GM18909 (cell line): Measurements from ENCODE around the gene BCAR1.
"Not testable (repeated sequence)": the region's sequence is repeated elsewhere in the genome, so short reads cannot be mapped to it uniquely, and the experiment has no call there.

Experiments used
- ATAC-seq: cut with Tn5 transposase; IDR thresholded peaks from one replicate; pipeline ENCODE4 v1.9.1; 2021; ENCODE audit warnings: mild to moderate bottlenecking; ENCODE audit not compliant: unreplicated experiment, poor library complexity

Gene BCAR1

DNA sequence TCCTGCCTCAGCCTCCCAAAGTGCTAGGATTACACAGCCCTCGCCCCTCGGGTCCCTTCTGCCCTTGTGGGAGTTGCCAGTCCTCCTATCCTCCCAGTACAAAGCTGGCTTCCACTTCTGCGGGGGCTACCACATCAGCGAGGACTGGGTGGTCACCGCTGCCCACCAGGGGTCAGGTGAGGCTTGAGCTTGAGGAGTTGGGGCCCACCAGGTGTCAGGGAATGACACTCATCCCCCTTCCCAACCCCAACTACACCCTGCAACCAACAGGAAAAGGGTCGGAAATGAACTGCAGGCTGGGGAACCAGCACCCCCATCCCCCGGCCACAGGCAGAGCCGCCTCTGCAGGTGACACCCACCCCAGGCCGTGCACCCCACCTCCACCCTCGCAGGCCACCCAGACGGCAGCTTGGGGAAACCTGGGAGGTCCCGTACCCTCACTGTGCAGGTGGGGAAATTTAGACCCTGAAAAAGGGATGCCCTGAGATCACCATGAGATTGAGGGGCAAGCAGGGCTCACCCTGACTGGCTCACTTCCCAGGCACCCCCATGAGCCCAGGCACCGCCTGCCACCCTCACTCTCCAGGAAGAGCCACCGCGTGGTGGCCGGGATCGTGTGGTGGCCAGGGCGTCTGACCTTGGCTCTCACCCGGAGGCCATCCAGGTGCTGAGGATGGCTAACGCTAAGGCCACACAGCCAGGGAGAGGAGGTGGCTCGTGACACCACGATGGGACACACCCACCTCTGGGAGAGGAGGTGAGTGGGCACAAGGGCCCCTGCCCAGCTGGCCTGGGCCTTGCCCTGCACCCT is 24.7 kb downstream of the BCAR1 start:
- no peak for ATAC-seq

DNA sequence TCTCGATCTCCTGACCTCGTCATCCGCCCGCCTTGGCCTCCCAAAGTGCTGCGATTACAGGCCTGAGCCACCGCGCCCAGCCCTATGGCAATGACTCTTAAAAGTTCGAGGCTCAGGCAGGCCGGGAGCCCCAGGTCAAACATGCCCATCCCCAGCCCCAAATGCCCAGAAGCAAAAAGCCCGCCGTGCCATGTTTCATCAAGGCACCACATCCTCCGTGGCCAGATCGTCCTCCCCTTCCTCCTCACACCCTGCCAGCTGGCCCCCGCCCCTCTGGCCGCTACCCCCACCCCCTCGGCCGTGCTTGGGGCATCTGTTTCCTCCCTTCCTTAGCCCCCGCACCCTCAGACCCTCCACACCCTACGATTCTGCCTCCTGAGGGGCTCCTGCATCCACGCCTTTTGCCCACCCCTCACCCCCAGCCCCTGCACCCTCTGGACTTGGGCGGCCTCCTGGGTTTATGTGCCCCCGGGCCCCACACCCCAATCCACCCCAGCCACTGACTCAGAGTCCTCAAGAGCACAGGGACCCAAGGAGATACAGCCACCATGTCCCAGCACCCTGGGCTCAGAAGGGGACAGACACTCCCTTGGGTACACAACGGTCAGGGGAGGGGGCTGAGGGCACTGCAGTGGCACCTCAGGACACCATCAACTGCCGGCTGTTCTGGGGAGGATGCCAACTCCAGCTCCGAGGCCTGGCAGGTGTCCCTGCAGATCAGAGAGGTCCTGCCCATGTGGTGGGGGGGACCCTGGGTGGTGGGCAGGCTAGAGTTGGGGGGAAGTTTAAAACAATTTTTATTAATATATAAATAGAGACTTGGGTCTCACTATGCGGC is 25.5 kb downstream of the BCAR1 start:
- no peak for ATAC-seq

DNA sequence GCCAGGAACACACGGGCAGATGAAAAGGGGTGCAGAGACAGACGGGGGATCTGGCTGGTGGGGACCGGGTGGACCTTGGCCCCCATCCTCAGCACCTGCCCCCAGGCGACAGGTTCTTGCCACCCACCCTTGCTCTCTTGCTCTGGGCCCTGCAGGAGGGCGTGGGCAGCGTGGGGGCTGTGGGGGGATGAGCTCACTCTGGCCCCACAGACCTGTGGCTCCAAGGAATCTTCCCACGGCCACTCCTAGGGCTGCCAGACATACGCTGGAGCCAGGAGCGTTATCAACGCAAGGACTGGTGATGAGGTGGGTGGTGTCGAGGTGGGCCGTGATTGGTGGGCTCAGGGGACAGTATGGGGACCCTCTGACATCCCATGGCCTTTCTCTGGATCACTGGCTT is 26.3 kb downstream of the BCAR1 start:
- ATAC-seq = no peak

DNA sequence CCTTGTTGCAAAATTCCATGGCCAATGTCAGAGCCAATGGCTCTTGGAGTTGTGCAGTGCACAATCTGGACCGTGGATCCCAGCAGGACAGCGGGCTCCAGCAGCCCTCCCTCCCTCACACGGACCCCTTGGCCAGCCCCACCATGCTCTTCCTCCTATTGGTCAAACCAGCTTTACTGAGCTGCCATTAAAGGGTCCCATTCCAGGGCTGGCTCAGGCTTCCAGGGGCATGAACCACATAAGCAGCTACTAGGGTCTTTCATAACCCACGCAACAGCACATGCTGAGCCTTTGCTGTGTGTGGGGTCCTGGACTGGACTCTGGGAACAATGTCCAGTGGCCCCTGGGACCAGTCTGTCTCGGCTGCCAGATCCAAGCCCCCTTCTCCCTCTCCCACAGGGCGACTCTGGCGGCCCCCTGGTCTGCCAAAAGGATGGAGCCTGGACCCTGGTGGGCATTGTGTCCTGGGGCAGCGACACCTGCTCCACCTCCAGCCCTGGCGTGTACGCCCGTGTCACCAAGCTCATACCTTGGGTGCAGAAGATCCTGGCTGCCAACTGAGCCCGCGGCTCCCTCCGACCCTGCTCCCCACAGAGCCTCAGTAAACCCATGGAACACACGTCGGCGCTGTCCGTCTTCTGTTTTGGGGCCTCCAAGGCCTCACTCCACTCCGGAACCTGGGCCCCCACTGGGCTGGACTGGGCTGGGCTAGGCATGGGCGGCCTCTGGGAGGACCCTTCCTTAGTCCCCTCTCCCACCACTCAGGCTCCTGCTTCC is 26.9 kb downstream of the BCAR1 start:
- no peak for ATAC-seq

DNA sequence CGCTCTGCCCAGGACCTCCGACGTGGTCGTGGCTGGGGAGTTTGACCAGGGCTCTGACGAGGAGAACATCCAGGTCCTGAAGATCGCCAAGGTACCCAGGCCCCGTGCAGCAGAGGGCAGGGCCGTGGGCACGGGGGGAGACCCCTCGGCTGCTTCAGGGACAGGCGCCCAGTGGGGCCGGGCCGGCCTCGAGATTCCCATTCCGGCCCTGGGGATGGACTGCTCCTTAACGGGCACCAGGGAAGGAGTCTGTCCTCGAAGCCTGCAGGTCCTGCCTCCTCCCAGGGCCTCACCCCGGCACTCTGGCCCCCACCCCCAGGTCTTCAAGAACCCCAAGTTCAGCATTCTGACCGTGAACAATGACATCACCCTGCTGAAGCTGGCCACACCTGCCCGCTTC is 28.3 kb downstream of the BCAR1 start:
- not testable (repeated sequence) for ATAC-seq

DNA sequence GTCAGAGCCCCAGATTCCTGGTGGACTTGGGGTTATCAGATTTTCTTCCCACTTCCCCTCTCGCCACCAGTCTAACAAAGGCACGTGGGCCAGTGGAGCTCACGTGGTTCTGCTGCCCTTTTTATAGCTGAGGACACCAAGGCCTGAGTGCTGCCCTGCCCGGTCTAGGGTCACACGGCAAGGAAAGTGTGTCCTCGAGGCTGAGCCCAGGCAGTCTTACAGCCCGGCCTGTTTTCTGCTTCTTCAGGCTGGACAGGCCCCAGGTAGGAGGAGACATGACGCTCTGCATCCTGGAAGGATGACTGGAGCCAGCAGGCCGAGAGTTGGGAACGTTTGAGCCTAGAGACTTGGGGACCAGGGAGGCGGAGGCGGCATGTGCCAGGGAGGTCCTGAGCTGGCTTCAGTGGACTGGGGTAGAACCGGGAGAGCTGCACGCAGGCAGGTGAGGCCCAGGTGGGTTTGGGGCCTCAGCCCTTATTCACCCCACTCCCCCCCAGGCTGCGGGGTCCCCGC is 29.1 kb downstream of the BCAR1 start:
- ATAC-seq = no peak

DNA sequence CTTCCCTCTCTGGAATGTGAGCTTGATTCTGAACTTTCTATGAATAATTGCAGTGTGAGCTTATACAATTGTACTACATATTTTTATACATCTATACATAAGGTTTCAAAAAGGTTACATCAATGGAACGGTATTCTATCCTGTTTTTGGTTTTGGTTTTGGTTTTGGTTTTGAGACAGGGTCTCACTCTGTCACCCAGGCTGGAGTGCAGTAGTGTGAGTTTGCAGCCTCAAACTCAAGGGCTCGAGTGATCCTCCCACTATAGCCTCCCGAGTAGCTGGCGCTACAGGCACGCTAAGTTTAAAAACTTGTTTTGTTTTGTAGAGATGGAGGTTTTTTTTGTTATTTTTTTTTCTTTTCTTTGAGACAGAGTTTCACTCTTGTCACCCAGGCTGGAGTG is 31.6 kb downstream of the BCAR1 start:
- ATAC-seq = no peak

DNA sequence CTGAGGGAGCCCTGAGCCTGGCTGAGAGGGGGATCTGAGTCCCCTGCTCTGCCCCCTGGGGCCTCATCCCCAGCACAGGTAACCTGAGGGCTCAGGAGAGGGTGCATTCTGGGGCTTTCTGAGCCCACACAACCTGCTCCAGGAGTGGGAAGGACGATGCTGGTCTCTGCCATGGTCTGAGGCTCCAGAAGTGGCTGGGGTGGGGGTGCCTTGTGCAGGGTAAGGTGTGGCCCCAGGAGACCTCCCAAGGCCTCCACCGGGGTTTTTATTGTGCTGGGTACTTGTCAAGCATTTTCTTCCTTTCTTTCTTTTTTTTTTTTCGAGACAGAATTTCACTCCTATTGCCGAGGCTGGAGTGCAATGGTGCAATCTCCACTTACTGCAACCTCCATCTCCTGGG is 32.3 kb downstream of the BCAR1 start:
- ATAC-seq = no peak

DNA sequence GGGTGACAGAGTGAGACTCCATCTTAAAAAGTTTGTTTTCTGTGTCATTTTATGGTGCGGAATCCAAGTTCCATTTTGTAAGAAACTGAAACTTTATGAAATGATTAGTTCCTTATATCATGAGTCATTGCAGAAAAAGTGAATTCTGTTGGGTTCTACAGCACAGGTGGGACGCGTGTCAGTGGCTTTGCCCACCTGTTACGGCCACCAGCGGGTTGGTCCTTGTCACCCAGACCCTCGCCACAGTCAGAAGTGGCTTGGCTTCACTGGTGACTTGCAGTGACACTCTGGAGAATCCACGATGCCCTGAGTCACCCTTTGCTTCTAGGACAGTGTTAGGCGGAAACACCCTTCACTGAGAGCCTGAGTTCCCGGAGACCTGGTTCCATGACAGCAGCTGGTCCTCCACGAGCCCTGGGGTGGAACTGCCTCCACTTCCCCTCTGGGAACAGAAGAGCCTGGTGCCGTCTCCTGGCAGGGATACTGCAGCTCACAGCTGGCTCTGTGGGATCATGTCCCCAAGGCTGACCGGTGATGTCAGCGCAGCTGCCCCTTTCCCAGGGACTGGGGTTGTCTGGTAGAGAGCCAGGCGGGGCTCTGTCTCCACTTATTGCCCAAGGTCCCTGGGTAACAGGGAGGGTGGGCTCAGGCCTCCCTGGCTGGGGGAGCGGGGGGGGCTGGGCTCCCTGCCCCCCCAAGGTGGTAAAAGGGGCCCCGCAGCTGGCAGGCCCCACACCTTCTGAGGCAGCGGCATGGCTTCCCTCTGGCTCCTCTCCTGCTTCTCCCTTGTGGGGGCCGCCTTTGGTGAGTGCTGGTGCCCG is 33.0 kb downstream of the BCAR1 start, which contains the start of gene CTRB1:
TSS of gene CTRB1 (plus strand) at position 733 of the 821 bp plus-strand sequence. CDS start at position 753, 20 bp downstream.
- ATAC-seq = peak; percentile 77

DNA sequence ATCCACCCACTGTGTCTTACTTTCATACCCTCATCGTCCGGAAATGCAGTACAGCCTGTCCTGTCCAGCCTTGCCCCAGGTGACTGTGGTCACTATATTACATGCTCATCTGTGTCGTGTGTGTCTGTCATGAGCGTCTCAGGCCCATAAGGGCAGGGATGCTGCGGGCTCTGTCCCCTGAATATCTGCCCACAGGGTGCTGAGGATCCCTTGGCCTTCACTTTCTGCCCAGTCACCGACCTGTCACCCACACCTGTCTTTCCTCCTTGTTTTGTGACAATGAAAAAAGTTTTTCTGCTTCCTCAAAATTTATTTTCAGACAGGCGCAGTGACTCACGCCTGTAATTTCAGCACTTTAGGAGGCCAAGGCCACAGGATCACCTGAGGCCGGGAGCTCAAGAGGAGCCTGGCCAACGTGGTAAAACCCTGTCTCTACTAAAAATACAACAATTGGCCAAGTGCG is 34.0 kb downstream of the BCAR1 start:
- no peak for ATAC-seq

DNA sequence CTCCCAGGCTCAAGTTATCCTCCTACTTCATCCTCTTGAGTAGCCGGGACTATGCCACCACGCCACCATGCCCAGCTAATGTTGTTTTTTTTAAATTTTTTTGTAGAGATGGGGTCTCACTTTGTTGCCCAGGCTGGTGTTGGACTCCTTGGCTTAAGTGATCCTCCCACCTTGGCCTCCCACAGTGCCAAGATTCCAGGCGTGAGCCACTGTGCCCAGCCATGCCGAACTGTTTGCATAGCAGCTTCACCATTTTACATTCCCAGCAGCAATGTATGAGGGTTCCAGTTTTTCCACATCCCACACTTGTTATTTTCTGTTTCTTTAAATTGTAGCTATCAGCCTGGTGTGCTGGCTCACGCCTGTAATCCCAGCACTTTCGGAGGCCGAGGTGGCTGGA is 34.8 kb downstream of the BCAR1 start:
- no peak for ATAC-seq

DNA sequence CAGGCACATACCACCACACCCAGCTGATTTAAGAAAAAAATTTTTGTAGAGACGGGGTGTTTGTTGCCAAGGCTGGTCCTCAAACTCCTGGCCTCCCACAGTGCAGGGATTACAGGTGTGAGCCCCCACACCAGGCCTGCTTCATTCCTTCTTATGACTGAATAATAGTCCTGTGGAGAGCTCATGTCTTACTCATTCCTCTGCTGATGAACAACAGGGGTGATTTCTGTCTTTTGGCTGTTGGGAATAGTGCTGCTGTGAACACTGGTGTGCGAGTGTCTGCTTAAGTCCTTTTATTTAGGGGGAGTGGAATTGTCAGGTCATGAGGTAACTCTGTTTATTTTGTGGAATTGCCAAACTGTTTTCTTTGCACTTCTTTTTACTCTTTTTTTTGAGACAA is 35.3 kb downstream of the BCAR1 start:
- ATAC-seq = no peak

DNA sequence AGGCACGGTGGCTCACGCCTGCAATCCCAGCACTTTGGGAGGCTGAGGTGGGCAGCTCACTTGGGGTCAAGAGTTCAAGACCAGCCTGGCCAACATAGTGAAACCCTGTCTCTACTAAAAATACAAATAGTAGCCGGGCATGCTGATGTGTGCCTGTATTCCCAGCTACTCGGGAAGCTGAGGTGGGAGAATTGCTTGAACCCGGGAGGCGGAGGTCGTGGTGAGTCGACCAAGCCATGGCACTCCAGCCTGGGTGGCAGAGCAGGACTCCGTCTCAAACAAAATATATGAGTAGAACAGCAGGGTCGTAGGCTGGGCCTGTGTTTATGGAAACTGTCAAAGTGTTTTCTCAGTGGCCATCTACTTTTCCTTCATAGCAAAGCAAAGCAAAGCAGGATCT is 40.1 kb downstream of the BCAR1 start:
- ATAC-seq = not testable (repeated sequence)

DNA sequence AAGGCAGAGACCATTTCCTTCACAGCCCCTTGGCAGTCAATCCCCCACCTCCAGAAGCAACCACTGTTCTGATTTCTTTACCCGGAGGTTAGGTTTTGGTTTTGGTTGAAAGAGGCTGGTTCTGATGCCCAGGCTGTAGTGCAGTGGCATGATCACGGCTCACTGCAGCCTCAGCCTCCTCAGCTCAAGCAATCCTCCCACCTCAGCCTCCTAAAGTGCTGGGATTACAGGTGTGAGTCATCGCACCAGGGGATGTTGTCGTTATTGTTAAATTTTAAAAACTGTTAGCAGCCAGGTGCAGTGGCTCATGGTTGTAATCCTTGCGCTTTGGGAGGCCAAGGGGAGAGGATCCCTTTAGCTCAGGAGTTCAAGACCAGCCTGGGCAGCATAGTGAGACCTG is 41.5 kb downstream of the BCAR1 start:
- no peak for ATAC-seq

DNA sequence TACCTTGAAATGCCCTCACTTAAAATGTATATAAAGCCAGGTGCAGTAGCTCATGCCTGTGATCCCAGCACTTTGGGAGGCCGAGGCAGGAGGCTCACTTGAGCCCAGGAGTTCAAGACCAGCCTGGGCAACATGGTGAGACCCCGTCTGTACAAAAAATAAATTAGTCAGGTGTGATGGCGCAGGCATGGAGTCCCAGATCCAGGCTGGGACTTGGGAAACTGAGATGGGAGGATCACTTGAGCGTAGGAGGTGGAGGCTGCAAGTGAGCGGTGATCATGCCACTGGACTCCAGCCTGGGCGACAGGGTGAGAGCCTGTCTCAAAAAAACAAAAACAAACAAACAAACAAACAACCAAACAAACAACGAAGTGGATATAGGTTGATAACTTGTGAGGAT is 41.9 kb downstream of the BCAR1 start:
- not testable (repeated sequence) for ATAC-seq

DNA sequence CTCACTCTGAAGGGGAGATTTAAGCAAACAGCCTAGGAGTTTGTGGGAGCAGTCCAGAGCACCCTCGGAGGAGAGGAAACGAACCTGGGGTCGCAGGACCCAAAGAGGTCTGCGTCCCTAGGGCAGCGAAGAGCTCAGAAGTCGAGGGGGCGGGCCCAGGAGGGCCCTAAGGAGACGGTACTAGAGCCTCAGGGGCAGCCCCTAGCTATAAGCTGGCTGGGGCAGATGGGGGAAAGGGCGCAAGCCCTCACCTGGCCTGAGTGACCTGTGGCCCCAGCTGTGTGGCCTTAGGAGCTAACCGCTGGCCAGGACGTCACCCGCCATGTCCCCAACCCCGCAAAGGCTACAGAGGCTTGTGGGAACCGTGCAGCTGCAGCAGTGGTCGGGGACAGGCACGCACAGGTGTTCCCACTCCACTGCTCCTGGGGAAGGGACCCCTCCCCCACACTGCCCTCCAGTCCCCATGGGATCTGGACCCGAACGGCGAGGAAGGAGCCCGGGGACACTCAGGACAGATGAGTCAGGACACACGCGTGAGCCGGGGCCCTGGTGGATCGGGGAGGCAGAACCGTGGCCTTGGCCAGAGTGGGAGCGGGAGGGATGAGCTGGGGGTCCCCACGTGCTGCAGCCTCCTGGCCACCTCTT is 42.4 kb downstream of the BCAR1 start:
- ATAC-seq = no peak

DNA sequence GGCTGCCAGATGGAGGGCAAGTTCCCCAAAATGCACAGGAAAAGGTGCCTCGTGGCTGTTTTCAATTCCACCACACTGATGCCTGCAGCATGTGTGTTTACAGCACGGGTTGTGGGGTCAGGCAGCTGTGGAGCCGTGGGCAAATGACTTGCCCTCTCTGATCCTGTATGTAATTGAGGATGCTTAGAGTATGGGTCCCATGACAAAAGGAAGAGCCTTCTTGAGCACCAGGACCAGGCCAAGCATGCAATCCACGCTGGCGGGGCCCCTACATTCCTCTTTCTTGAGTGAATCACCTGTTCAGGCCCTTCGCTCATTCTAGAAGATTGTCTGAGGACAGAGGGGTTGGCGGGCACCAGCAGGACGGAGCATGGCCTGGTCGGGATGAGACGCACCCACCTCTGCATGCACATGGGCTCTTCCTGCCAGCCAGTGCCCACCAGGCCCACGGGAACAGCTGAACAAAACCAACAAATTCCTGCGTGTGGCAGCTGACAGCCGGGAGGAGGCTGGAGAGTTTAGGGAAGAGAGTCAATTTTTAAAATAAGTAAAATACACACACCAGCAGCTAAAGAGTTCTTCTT is 43.1 kb downstream of the BCAR1 start:
- ATAC-seq = no peak

DNA sequence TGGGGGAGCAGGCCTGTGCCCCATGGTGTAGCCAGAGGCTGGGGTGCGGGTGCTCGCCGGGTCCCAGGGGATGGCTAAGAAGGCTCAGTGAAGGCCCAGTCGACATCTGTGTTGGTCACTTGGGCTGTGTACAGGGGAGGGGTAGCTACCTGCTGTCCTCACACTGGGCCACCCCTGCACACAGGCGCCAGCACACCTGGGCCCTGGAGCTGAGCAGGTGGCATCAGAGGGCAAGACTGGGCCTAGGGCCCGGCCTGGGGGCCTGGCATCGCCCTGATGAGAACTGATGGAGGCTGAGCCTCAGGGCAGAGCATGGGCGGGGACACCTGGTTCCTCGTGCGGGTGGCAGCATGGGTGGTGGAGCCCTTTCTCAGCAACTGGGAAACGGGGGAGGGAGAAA is 43.6 kb downstream of the BCAR1 start:
- no peak for ATAC-seq
